Gastroesophageal sphincter (tissue), 4 donors: ENCODE measurements around the gene XPO6. TPM values are rescaled to one million over a fixed set of nuclear protein-coding genes. Genes with fewer than 3 reads are reported as not detected.

Experiments
- ATAC-seq: fragments of 150-250 bp; one replicate; pipeline ENCODE4 v1.9.1; 2016; ENCODE audit warnings: mild to moderate bottlenecking, moderate library complexity
- H3K27ac ChIP-seq, 4 donors: fragments of 200-600 bp; sonication (generic) in 3 of 4; 1 replicate in 3 of 4; 2 replicates in 1 of 4; pipeline ENCODE4 v1.5.1; 2016 to 2019
- H3K27me3 ChIP-seq: fragments of 200-600 bp; sonication (generic); one replicate; pipeline ENCODE4 v1.5.1; 2019
- H3K36me3 ChIP-seq, 2 donors: fragments of 200-600 bp; sonication (generic); one replicate each; pipeline ENCODE4 v1.5.1; 2019; ENCODE audit warnings: control low read depth in 1 of 2
- H3K4me1 ChIP-seq, 3 donors: fragments of 200-600 bp; sonication (generic); 1 replicate in 2 of 3; 2 replicates in 1 of 3; pipeline ENCODE4 v1.5.1; 2016 to 2019; ENCODE audit warnings: control low read depth in 2 of 3
- H3K4me3 ChIP-seq, 2 donors: fragments of 200-600 bp; sonication (generic); one replicate each; pipeline ENCODE4 v1.5.1; 2019; ENCODE audit warnings: mild to moderate bottlenecking in 1 of 2, moderate library complexity in 1 of 2
- H3K9me3 ChIP-seq, 3 donors: fragments of 200-600 bp; sonication (generic); one replicate each; pipeline ENCODE4 v1.5.1; 2017 to 2019; ENCODE audit warnings: control low read depth in 2 of 3
- CTCF ChIP-seq, 4 experiments: fragments of 200-600 bp in 2 of 4; fragments of 450-650 bp in 2 of 4; sonication (generic) in 1 of 4; IDR thresholded peaks; one replicate each; pipeline ENCODE4 v1.5.1; 2017 to 2019; ENCODE audit warnings: antibody characterized with exemption in 4 of 4, mild to moderate bottlenecking in 2 of 4, moderate library complexity in 2 of 4
- EP300 ChIP-seq: sonication (generic); formaldehyde crosslinking; IDR thresholded peaks from one replicate; pipeline ENCODE4 v1.6.1; 2017; ENCODE audit warnings: antibody characterized with exemption, mild to moderate bottlenecking
- POLR2A ChIP-seq, 2 donors: fragments of 450-650 bp; IDR thresholded peaks; one replicate each; pipeline ENCODE4 v1.6.1; 2017; ENCODE audit warnings: antibody characterized with exemption in 2 of 2, mild to moderate bottlenecking in 2 of 2, moderate library complexity in 1 of 2
- POLR2AphosphoS5 ChIP-seq: sonication (generic); formaldehyde crosslinking; IDR thresholded peaks from one replicate; pipeline ENCODE4 v1.6.1; 2017; ENCODE audit warnings: antibody characterized with exemption
- WGBS, 2 donors: methylation state at CpG; one replicate each; pipeline ENCODE4 v1.1.5; 2018; ENCODE audit warnings: low coverage in 1 of 2; 5-methylcytosine and 5-hydroxymethylcytosine counted together
- total RNA-seq, 4 donors: library from RNA; depleted of rRNA; stranded (reverse); fragments of >200 nt; gene quantifications; one replicate each; pipeline ENCODE4 v1.1.0, GENCODE V29; 2016

XPO6 gene
- total RNA-seq, 4 donors from 2014 or later: 35.3 to 80.2 (median 66.8) TPM

GRCh38 chr16:28167221-28167620 lies 44.5 kb downstream of the XPO6 start:
- Histone ChIP-seq H3K36me3 (peaks cover 0 to 65% of the 10 kb centered on the region in 2 donors), H3K9me3 (no peaks in the 10 kb centered on the region), H3K4me1 (peaks cover 0 to 14% (median 4%) of the 10 kb centered on the region in 3 donors), H3K4me3 (no peak overlapping the region), H3K27ac (no peak overlapping the region), H3K27me3 (no peaks in the 10 kb centered on the region)
- TF ChIP-seq CTCF (IDR thresholded peaks at IDR 0.05) (no peak), EP300 (no peak), POLR2AphosphoS5 (no peak), POLR2A (IDR thresholded peaks at IDR 0.05) (no peak)
- ATAC-seq: no peak
- WGBS, 2 donors: 100% methylated on average over 4 to 7 of the region's 7 CpGs

GRCh38 chr16:28166394-28167208 lies 45.2 kb downstream of the XPO6 start:
- Histone ChIP-seq H3K4me1 (peaks cover 0 to 14% (median 4%) of the 10 kb centered on the region in 3 donors), H3K9me3 (no peaks in the 10 kb centered on the region), H3K36me3 (peaks cover 0 to 59% of the 10 kb centered on the region in 2 donors), H3K27ac (no peak overlapping the region), H3K27me3 (no peaks in the 10 kb centered on the region), H3K4me3 (no peak overlapping the region)
- TF ChIP-seq POLR2AphosphoS5 (no peak), EP300 (no peak), CTCF (IDR thresholded peaks at IDR 0.05) (no peak), POLR2A (IDR thresholded peaks at IDR 0.05) (no peak)
- 80 to 89% methylated on average over 4 to 5 of the region's 5 CpGs for WGBS, 2 donors
- no peak for ATAC-seq

- 57 to 75% methylated on average over 1 of the region's 1 CpG for WGBS, 2 donors
- H3K27me3 ChIP-seq: no peaks in the 10 kb centered on the region
- H3K4me1 ChIP-seq: peaks cover 0 to 14% (median 4%) of the 10 kb centered on the region in 3 donors
- H3K27ac ChIP-seq: no peak overlapping the region
- TF ChIP-seq EP300 (no peak), POLR2AphosphoS5 (no peak), POLR2A (IDR thresholded peaks at IDR 0.05) (no peak), CTCF (IDR thresholded peaks at IDR 0.05) (no peak)
- ATAC-seq: no peak
- no peak overlapping the region for H3K4me3 ChIP-seq
- peaks cover 0 to 58% of the 10 kb centered on the region in 2 donors for H3K36me3 ChIP-seq
- H3K9me3 ChIP-seq: no peaks in the 10 kb centered on the region
Measured at GRCh38 chr16:28165598-28165997, 46.2 kb downstream of the XPO6 start.

GRCh38 chr16:28164140-28164539 lies 47.6 kb downstream of the XPO6 start:
- TF ChIP-seq CTCF (IDR thresholded peaks at IDR 0.05) (no peak), EP300 (no peak), POLR2AphosphoS5 (no peak), POLR2A (IDR thresholded peaks at IDR 0.05) (no peak)
- H3K27me3 ChIP-seq: no peaks in the 10 kb centered on the region
- H3K36me3 ChIP-seq: peaks cover 0 to 47% of the 10 kb centered on the region in 2 donors
- no peak overlapping the region for H3K4me3 ChIP-seq
- H3K4me1 ChIP-seq: peaks cover 0 to 14% (median 4%) of the 10 kb centered on the region in 3 donors
- peak; percentile 46 for ATAC-seq
- H3K27ac ChIP-seq: peak overlapping the region in 1 of 4 donors; percentile 7
- no peaks in the 10 kb centered on the region for H3K9me3 ChIP-seq
- WGBS, 2 donors: 67 to 76% methylated on average over 2 of the region's 2 CpGs

GRCh38 chr16:28163699-28164098 lies 48.1 kb downstream of the XPO6 start:
- 77 to 81% methylated on average over 2 to 4 of the region's 4 CpGs for WGBS, 2 donors
- Histone ChIP-seq H3K9me3 (no peaks in the 10 kb centered on the region), H3K27me3 (no peaks in the 10 kb centered on the region), H3K4me1 (peaks cover 0 to 17% (median 4%) of the 10 kb centered on the region in 3 donors), H3K27ac (peak overlapping the region in 1 of 4 donors; percentile 7), H3K4me3 (no peak overlapping the region), H3K36me3 (peaks cover 0 to 43% of the 10 kb centered on the region in 2 donors)
- no peak for TF ChIP-seq POLR2AphosphoS5
- no peak for TF ChIP-seq CTCF (IDR thresholded peaks at IDR 0.05)
- no peak for TF ChIP-seq POLR2A (IDR thresholded peaks at IDR 0.05)
- TF ChIP-seq EP300: no peak
- no peak for ATAC-seq
